Transverse colon (tissue), 4 donors: Measurements from ENCODE around the gene RBM23.

Source experiments
- POLR2AphosphoS5 ChIP-seq, 3 donors: sonication (generic); formaldehyde crosslinking; IDR thresholded peaks; one replicate each; pipeline ENCODE4 v1.6.1; 2016; ENCODE audit warnings: antibody characterized with exemption in 3 of 3
- TF ChIP-seq, protein P1 (sequence below), 5 experiments: fragments of 200-600 bp in 3 of 5; fragments of 450-650 bp in 2 of 5; sonication (generic) in 3 of 5; IDR thresholded peaks; 1 replicate in 2 of 5; 2 replicates in 3 of 5; pipeline ENCODE4 v1.5.1; 2016 to 2017; ENCODE audit warnings: antibody characterized with exemption in 5 of 5, inconsistent platforms in 3 of 5, mild to moderate bottlenecking in 2 of 5, moderate library complexity in 1 of 5

DNA sequence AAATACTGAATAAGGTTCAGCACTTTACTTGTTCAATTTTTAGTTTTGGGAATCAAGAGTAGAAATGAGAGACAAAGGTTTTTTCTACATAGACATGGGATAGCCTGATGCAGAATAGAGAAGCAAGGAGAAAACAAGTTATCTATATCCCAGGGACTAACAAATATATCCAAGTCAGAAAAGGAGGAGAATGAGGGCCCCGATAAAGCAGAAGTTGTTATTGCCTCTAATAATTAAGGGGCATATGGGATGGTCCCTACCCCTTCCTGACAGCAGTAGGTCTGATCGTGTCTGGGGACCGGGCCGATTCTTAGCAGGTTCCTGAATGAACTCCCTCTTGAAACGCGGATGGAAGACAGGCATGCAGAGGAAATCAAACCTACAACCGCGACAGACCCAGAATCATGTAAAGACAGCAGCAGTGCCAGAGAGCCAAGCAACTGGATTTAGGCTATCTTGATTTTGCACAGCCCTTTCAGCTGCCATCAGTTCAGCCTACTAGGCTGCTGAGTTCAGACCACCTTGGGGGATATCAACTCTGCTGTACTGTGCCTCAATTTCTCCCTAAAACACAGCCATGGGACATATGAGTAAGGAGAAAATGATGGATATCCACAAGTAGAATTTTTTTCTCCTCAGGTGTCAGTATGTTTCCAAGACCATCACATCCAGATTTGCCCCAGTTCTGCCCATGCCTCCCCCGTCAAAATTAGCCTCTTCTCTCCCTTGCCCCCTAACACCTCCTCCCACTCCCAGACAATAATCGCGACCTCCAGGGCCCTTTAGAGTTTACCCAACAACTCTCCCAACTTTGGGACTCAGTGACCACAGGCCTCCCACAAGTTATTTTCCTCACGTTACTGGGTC lies 9.5 kb upstream of the RBM23 start:
- TF ChIP-seq POLR2AphosphoS5 (IDR thresholded peaks at IDR 0.05) = no peak
- TF ChIP-seq, protein P1, sequence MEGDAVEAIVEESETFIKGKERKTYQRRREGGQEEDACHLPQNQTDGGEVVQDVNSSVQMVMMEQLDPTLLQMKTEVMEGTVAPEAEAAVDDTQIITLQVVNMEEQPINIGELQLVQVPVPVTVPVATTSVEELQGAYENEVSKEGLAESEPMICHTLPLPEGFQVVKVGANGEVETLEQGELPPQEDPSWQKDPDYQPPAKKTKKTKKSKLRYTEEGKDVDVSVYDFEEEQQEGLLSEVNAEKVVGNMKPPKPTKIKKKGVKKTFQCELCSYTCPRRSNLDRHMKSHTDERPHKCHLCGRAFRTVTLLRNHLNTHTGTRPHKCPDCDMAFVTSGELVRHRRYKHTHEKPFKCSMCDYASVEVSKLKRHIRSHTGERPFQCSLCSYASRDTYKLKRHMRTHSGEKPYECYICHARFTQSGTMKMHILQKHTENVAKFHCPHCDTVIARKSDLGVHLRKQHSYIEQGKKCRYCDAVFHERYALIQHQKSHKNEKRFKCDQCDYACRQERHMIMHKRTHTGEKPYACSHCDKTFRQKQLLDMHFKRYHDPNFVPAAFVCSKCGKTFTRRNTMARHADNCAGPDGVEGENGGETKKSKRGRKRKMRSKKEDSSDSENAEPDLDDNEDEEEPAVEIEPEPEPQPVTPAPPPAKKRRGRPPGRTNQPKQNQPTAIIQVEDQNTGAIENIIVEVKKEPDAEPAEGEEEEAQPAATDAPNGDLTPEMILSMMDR (IDR thresholded peaks at IDR 0.05) = no peak
